HG03571 (cell line): ENCODE results near the gene RPP14.
"Not testable (repeated sequence)": the region's sequence is repeated elsewhere in the genome, so short reads cannot be mapped to it uniquely, and the experiment has no call there.

Experiments used
- ATAC-seq: cut with Tn5 transposase; IDR thresholded peaks from one replicate; pipeline ENCODE4 v1.9.1; 2021; ENCODE audit not compliant: unreplicated experiment

Gene RPP14

GRCh38 chr3:58305882-58306711 is at the start of gene RPP14, which contains the start of gene HTD2:
RPP14 (plus strand) TSS chr3:58306245; CDS start chr3:58310330, 4,085 bp downstream.
HTD2 (plus strand) TSS chr3:58306520; CDS start chr3:58317614, 11,094 bp downstream.
- ATAC-seq: peak; percentile 87

GRCh38 chr3:58256511-58256910 is 49.5 kb upstream of the RPP14 start:
- ATAC-seq: no peak

- ATAC-seq: no peak
Observed at GRCh38 chr3:58258392-58259055, 47.5 kb upstream of the RPP14 start.

GRCh38 chr3:58260261-58260731 is 45.7 kb upstream of the RPP14 start:
- no peak for ATAC-seq

- no peak for ATAC-seq
Observed at GRCh38 chr3:58260733-58261132, 45.3 kb upstream of the RPP14 start.

- ATAC-seq: peak; percentile 86
Observed at GRCh38 chr3:58261954-58262666, 43.9 kb upstream of the RPP14 start.

- ATAC-seq: no peak
Observed at GRCh38 chr3:58266577-58266976, 39.5 kb upstream of the RPP14 start.

GRCh38 chr3:58267543-58267942 is 38.5 kb upstream of the RPP14 start:
- not testable (repeated sequence) for ATAC-seq

GRCh38 chr3:58269356-58269755 is 36.7 kb upstream of the RPP14 start:
- no peak for ATAC-seq

- no peak for ATAC-seq
Observed at GRCh38 chr3:58270485-58270884, 35.6 kb upstream of the RPP14 start.

- no peak for ATAC-seq
Observed at GRCh38 chr3:58271901-58272501, 34.0 kb upstream of the RPP14 start.

GRCh38 chr3:58272891-58273290 is 33.2 kb upstream of the RPP14 start:
- no peak for ATAC-seq

- not testable (repeated sequence) for ATAC-seq
Observed at GRCh38 chr3:58273362-58273761, 32.7 kb upstream of the RPP14 start.

- no peak for ATAC-seq
Observed at GRCh38 chr3:58274027-58274614, 31.9 kb upstream of the RPP14 start.

- ATAC-seq: no peak
Observed at GRCh38 chr3:58281069-58281468, 25.0 kb upstream of the RPP14 start.

- ATAC-seq: no peak
Observed at GRCh38 chr3:58285334-58285733, 20.7 kb upstream of the RPP14 start.

GRCh38 chr3:58287354-58287753 is 18.7 kb upstream of the RPP14 start:
- ATAC-seq: no peak

- ATAC-seq: no peak
Observed at GRCh38 chr3:58288011-58288728, 17.9 kb upstream of the RPP14 start.

GRCh38 chr3:58288964-58289613 is 17.0 kb upstream of the RPP14 start:
- not testable (repeated sequence) for ATAC-seq
